Astrocyte of the cerebellum (primary cell): ENCODE results near the gene SEC31A.
A peak's percentile ranks its signal among the peaks of the same experiment; 100 is the strongest.

Source experiments
- DNase-seq: peaks from one replicate; pipeline ENCODE4 v3.0.0-alpha.2; 2011; ENCODE audit warnings: low read depth
- H3K4me3 ChIP-seq: 2 replicates; pipeline ENCODE4 v1.5.1; 2011; ENCODE audit warnings: mild to moderate bottlenecking, low read depth, low read length, moderate library complexity
- CTCF ChIP-seq: IDR thresholded peaks from 2 replicates; pipeline ENCODE4 v1.5.1; 2012; ENCODE audit warnings: low read length, low read depth, moderate library complexity, mild to moderate bottlenecking; ENCODE audit errors: missing control alignments
- in situ Hi-C: cut with HindIII; loops from 2 replicates; pipeline ENCODE4 v1.10.0; 2017; ENCODE audit warnings: low sequenced_read_pairs

SEC31A gene, protein sequence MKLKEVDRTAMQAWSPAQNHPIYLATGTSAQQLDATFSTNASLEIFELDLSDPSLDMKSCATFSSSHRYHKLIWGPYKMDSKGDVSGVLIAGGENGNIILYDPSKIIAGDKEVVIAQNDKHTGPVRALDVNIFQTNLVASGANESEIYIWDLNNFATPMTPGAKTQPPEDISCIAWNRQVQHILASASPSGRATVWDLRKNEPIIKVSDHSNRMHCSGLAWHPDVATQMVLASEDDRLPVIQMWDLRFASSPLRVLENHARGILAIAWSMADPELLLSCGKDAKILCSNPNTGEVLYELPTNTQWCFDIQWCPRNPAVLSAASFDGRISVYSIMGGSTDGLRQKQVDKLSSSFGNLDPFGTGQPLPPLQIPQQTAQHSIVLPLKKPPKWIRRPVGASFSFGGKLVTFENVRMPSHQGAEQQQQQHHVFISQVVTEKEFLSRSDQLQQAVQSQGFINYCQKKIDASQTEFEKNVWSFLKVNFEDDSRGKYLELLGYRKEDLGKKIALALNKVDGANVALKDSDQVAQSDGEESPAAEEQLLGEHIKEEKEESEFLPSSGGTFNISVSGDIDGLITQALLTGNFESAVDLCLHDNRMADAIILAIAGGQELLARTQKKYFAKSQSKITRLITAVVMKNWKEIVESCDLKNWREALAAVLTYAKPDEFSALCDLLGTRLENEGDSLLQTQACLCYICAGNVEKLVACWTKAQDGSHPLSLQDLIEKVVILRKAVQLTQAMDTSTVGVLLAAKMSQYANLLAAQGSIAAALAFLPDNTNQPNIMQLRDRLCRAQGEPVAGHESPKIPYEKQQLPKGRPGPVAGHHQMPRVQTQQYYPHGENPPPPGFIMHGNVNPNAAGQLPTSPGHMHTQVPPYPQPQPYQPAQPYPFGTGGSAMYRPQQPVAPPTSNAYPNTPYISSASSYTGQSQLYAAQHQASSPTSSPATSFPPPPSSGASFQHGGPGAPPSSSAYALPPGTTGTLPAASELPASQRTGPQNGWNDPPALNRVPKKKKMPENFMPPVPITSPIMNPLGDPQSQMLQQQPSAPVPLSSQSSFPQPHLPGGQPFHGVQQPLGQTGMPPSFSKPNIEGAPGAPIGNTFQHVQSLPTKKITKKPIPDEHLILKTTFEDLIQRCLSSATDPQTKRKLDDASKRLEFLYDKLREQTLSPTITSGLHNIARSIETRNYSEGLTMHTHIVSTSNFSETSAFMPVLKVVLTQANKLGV

DNA sequence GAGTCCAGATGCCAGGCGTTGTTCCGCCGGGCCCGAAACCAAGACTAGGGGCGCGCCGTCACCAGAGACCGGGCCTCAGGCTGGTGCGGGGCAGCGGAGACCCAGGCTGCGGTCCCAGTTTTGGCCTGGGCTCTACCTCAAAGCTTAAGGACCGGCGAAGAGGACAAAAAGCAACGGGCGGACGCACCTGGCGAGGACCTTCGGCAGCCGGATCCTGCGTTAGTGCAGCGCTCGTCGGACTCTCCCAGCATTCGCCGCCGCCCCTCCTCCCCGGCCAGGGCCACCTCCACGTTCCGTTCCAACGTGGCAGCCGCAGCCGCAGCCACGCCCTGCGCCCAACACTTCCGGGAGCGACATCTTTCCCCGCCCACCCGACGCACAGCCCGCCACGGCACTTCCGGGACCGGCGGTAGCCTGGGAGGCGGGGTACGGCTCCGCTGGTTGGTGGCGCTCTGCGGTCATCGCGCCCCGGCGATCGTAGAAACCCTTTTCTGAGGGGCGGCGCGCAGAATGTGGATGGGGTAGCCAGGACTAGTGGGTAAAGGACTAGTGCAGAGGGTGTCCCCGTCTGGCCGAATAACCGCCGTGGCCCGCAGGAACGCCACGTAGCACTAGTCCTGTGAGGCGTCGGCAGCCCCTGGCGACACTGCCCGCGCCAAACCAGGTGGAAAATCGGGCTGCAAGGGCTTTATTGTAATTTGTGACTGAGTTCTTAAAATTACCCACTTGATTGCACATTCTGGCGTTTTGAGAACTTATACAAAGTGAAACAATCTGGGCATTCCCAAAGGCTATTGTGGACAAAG is at the start of gene SEC31A:
TSS of gene SEC31A (minus strand) at position 253 of the 806 bp plus-strand sequence. CDS start 9,217 bp downstream, outside the sequence.
- TF ChIP-seq CTCF: no peak
- peak within 1 kb of the TSS; percentile 76 for H3K4me3 ChIP-seq
- peak; percentile 81 for DNase-seq
- in situ Hi-C loops: no loop called here

DNA sequence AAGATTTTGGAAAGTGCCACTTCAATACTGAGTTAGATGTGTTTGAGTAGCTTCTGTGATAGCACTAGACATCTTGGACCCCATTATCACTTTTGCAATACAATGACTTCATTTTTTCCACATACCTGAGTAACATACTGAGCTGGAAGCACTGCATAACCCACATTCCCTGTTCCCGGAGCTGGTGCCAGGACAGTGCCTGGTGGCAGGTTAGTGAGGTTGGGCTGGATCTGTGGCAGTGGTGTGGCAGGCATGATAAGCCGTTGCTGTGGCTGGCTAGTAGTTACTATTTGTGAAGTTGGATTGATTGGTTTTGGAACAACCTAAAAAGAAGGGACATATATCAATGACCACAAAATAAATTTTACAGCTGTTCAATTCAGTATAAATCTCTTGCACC is 48.5 kb upstream of the SEC31A start:
- in situ Hi-C loops: no loop called here
- TF ChIP-seq CTCF: no peak
- DNase-seq: no peak
- H3K4me3 ChIP-seq: no peak overlapping the region

GRCh38 chr4:82934441-82934840 is 43.5 kb upstream of the SEC31A start:
- in situ Hi-C loops: no loop called here
- no peak for TF ChIP-seq CTCF
- DNase-seq: no peak
- H3K4me3 ChIP-seq: no peak overlapping the region

GRCh38 chr4:82930848-82931755 is 40.1 kb upstream of the SEC31A start:
- DNase-seq: no peak
- H3K4me3 ChIP-seq: no peak overlapping the region
- TF ChIP-seq CTCF: no peak
- in situ Hi-C loops: no loop called here

DNA sequence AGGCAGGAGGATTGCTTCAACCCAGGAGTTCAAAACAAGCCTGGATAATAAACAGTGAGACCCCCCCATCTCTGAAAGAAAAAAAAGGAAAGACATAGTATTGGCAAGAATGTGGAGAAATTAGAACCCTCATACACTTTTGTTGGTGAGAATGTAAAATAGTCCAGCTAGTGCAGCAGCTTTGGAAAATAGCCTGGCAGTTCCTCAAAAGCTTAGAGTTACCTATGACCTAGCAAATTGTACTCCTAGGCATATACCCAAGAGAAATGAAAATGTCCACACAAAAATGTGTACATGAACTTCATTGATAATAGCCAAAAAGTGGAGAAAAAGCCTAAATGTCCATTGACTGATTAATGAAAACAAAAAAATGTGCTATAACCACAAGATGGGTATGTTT is 30.8 kb upstream of the SEC31A start:
- no peak for TF ChIP-seq CTCF
- no peak for DNase-seq
- in situ Hi-C loops: no loop called here
- H3K4me3 ChIP-seq: no peak overlapping the region
